Caco-2 (cell line): ENCODE measurements around the gene NXPH4. TPM values are rescaled to one million over a fixed set of nuclear protein-coding genes. Genes with fewer than 3 reads are reported as not detected.
A peak's percentile ranks its signal among the peaks of the same experiment; 100 is the strongest.

Experiments used
- BruUV-seq: library from RNA; stranded (reverse); fragments of 400-500 nt; replicated peaks from 2 replicates; lab custom pipeline; 2021; lab: Mats Ljungman, UMichigan
- CTCF ChIA-PET: fragments of 300-600 bp; sonication (Branson Sonifier 250); formaldehyde crosslinking; loops from one replicate; lab custom pipeline; 2022; ENCODE audit warnings: antibody characterized with exemption; lab: Charles Lee
- POLR2A ChIA-PET: fragments of 300-600 bp; sonication (Branson Sonifier 250); formaldehyde crosslinking; loops from one replicate; lab custom pipeline; 2022; ENCODE audit warnings: antibody characterized with exemption; lab: Charles Lee
- DNase-seq, 2 experiments: peaks; one replicate each; pipeline versions ENCODE4 v3.0.0 to v3.0.0-alpha.2; 2020 to 2022
- H3K27me3 ChIP-seq: replicated peaks from 2 replicates; pipeline ENCODE4 v1.6.0; 2011; ENCODE audit warnings: low read length; ENCODE audit not compliant: control insufficient read depth, insufficient read depth
- H3K36me3 ChIP-seq: 2 replicates; pipeline ENCODE4 v1.5.1; 2011; ENCODE audit warnings: low read length; ENCODE audit not compliant: control insufficient read depth, insufficient read depth
- H3K4me1 ChIP-seq: fragments of 250-450 bp; sonication (Bioruptor Pico); 2 replicates; pipeline ENCODE4 v1.5.1; 2020; ENCODE audit warnings: mild to moderate bottlenecking
- H3K4me3 ChIP-seq: 2 replicates; pipeline ENCODE4 v1.5.1; 2011; ENCODE audit warnings: low read depth, mild to moderate bottlenecking, control low read depth, low read length
- H3K9me3 ChIP-seq: fragments of 250-450 bp; sonication (Bioruptor Pico); 2 replicates; pipeline ENCODE4 v1.5.1; 2020; ENCODE audit warnings: mild to moderate bottlenecking, moderate library complexity
- H3K27ac Mint-ChIP-seq: one replicate; pipeline ENCODE4 v1.8.0; 2022; ENCODE audit warnings: mixed read lengths; ENCODE audit not compliant: unreplicated experiment
- H3K27me3 Mint-ChIP-seq: one replicate; pipeline ENCODE4 v1.8.0; 2022; ENCODE audit warnings: mixed read lengths; ENCODE audit not compliant: insufficient read depth, unreplicated experiment
- H3K36me3 Mint-ChIP-seq: one replicate; pipeline ENCODE4 v1.8.0; 2022; ENCODE audit warnings: mild to moderate bottlenecking, mixed read lengths; ENCODE audit not compliant: insufficient read depth, unreplicated experiment
- H3K4me1 Mint-ChIP-seq: one replicate; pipeline ENCODE4 v1.8.0; 2022; ENCODE audit warnings: low read depth, mixed read lengths; ENCODE audit not compliant: unreplicated experiment
- H3K4me3 Mint-ChIP-seq: one replicate; pipeline ENCODE4 v1.8.0; 2022; ENCODE audit warnings: mild to moderate bottlenecking, moderate library complexity, mixed read lengths; ENCODE audit not compliant: unreplicated experiment
- H3K9me3 Mint-ChIP-seq: one replicate; pipeline ENCODE4 v1.8.0; 2022; ENCODE audit warnings: mixed read lengths; ENCODE audit not compliant: unreplicated experiment
- intact Hi-C: fragments of 100-400 bp; cut with micrococcal nuclease; formaldehyde crosslinking; loops from one replicate; pipeline ENCODE4 v1.10.0; 2022; ENCODE audit not compliant: unreplicated experiment
- total RNA-seq: library from RNA; stranded (reverse); gene quantifications from 2 replicates; pipeline ENCODE4 v1.2.3, GENCODE V29; 2022
- TF ChIP-seq, protein P1 (sequence below), 2 experiments: fragments of 200-600 bp in 1 of 2; IDR thresholded peaks; 1 replicate in 1 of 2; 2 replicates in 1 of 2; pipeline versions ENCODE4 v1.5.1 to v1.8.0; 2011 to 2022; ENCODE audit warnings: antibody characterized with exemption in 1 of 2, control low read depth in 1 of 2, inconsistent platforms in 1 of 2, low read depth in 1 of 2, low read length in 1 of 2, mild to moderate bottlenecking in 1 of 2, moderate library complexity in 1 of 2; ENCODE audit not compliant: insufficient read depth in 1 of 2, severe bottlenecking in 1 of 2, unreplicated experiment in 1 of 2

The NXPH4 gene
- total RNA-seq, 1 experiment from 2014 or later, result 10.0 TPM

GRCh38 chr12:57235728-57236131 lies 19.1 kb downstream of the NXPH4 start:
- H3K36me3 Mint-ChIP-seq, result peaks cover 95% of the 10 kb centered on the region
- DNase-seq, result no peak
- H3K27ac Mint-ChIP-seq, result no peak overlapping the region
- BruUV-seq, result no TSS peak
- H3K9me3 ChIP-seq, result no peaks in the 10 kb centered on the region
- peaks cover 4% of the 10 kb centered on the region for H3K27me3 Mint-ChIP-seq
- ChIA-PET POLR2A (no interaction called here), CTCF (no interaction called here)
- peaks cover 32% of the 10 kb centered on the region for H3K4me1 Mint-ChIP-seq
- peaks cover 10% of the 10 kb centered on the region for H3K4me1 ChIP-seq
- H3K36me3 ChIP-seq, result peaks cover 8% of the 10 kb centered on the region
- peaks cover 4% of the 10 kb centered on the region for H3K27me3 ChIP-seq
- no peak overlapping the region for H3K4me3 ChIP-seq
- intact Hi-C loops, result loop anchor here (2.0 kb wide), 1 partner anchor 59 kb away; no protein-coding TSS in a partner anchor
- TF ChIP-seq, protein P1, sequence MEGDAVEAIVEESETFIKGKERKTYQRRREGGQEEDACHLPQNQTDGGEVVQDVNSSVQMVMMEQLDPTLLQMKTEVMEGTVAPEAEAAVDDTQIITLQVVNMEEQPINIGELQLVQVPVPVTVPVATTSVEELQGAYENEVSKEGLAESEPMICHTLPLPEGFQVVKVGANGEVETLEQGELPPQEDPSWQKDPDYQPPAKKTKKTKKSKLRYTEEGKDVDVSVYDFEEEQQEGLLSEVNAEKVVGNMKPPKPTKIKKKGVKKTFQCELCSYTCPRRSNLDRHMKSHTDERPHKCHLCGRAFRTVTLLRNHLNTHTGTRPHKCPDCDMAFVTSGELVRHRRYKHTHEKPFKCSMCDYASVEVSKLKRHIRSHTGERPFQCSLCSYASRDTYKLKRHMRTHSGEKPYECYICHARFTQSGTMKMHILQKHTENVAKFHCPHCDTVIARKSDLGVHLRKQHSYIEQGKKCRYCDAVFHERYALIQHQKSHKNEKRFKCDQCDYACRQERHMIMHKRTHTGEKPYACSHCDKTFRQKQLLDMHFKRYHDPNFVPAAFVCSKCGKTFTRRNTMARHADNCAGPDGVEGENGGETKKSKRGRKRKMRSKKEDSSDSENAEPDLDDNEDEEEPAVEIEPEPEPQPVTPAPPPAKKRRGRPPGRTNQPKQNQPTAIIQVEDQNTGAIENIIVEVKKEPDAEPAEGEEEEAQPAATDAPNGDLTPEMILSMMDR (IDR thresholded peaks at IDR 0.05; ENCODE audit: insufficient read depth in 1 of 2, low read depth in 1 of 2, low read length in 1 of 2, severe bottlenecking in 1 of 2, unreplicated experiment in 1 of 2), result no peak
- H3K4me3 Mint-ChIP-seq, result no peak overlapping the region
- no peaks in the 10 kb centered on the region for H3K9me3 Mint-ChIP-seq

DNA sequence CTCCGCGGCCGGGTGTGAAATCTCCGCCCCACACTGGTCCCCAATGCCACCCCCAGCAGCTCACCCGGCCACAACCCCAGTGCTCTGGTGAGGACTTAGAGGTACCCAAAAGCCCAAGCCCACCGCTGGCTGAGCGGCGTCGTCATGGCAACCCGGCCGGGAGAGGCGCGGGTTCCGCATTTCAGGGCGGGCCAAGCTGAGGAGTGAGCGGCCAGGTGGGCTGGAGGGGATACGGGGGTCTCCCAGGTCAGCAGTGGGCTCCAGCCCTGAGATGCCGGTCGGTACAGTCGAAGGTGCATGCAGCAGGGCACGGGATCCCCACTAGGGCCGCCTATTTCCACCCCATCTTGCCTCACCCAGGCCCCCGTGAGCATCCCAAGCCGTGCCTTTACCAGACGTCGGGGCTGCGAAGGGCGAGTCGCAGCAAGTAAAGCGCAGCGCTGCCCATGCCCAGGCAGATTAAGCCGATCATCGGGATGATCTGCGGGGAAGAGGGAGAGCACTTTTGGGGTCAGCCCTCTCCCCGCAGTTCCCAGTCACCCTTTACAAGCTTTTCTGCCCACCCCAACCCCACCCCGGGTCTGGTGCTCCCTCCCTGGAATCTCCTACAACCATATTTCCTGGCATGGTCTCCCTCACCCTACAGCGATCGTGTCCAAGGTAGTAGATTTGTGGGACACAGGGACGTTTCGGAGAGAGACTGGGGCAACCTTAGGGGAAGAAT lies 19.8 kb downstream of the NXPH4 start:
- H3K4me1 Mint-ChIP-seq, result peaks cover 35% of the 10 kb centered on the region
- no peak for DNase-seq
- peaks cover 4% of the 10 kb centered on the region for H3K27me3 Mint-ChIP-seq
- ChIA-PET CTCF (no interaction called here), POLR2A (no interaction called here)
- no peaks in the 10 kb centered on the region for H3K9me3 ChIP-seq
- H3K4me1 ChIP-seq, result peaks cover 16% of the 10 kb centered on the region
- intact Hi-C loops, result loop anchor here (2.0 kb wide), 1 partner anchor 60 kb away; no protein-coding TSS in a partner anchor
- peaks cover 8% of the 10 kb centered on the region for H3K36me3 ChIP-seq
- no peak overlapping the region for H3K4me3 ChIP-seq
- H3K27ac Mint-ChIP-seq, result no peak overlapping the region
- H3K36me3 Mint-ChIP-seq, result peaks cover 95% of the 10 kb centered on the region
- peak overlapping the region; percentile 2 for H3K4me3 Mint-ChIP-seq
- TF ChIP-seq, protein P1 (IDR thresholded peaks at IDR 0.05; ENCODE audit: insufficient read depth in 1 of 2, low read depth in 1 of 2, low read length in 1 of 2, severe bottlenecking in 1 of 2, unreplicated experiment in 1 of 2), result no peak
- H3K27me3 ChIP-seq, result peaks cover 7% of the 10 kb centered on the region
- no peaks in the 10 kb centered on the region for H3K9me3 Mint-ChIP-seq
- BruUV-seq, result no TSS peak

DNA sequence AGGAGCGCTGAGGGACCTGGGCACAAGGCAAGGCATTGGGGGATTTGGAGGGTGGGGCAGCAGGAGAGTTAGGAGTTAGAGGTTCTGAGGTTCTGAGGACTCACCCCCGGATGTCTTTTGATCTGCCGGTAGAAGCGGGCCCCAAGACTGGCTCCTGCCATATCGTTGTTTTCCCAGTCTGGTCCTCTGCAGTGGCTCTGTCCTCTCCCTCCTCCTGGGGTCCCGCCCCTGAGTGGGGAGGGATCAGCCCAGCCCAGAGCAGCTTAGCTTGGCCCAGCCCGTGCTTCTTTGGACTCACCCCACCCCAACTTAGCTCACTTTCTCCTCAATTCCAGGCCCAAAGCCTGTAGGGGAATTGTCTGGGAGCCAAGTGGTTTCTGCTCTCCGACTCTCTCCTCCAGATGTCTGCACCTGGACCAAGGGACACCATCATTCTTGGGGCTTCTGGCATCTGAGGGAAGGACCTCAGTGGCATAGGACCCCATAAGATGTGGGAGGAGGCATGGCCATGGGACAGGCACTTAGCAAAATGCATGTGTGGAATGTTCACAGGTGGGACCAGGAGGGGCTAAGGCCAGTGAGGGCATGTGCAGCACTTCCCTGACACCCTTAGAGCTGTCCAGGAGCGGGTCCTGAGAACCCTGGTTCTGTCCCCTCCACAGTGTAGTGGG lies 20.5 kb downstream of the NXPH4 start:
- ChIA-PET POLR2A (interaction anchor here (1.1 kb wide), 1 partner anchor 109 kb away, joined by 3 read pairs; the partner anchor contains the start of gene LRP1), CTCF (interaction anchor here (1.8 kb wide), 1 partner anchor 19 kb away, joined by 6 read pairs; no protein-coding TSS in a partner anchor)
- Histone ChIP-seq H3K36me3 (peaks cover 5% of the 10 kb centered on the region), H3K4me3 (no peak overlapping the region), H3K27me3 (peaks cover 7% of the 10 kb centered on the region), H3K9me3 (no peaks in the 10 kb centered on the region), H3K4me1 (peaks cover 19% of the 10 kb centered on the region)
- Mint-ChIP-seq H3K4me1 (peaks cover 35% of the 10 kb centered on the region), H3K27me3 (peaks cover 4% of the 10 kb centered on the region), H3K4me3 (peak overlapping the region; percentile 79), H3K9me3 (no peaks in the 10 kb centered on the region), H3K27ac (peak overlapping the region; percentile 83), H3K36me3 (peaks cover 88% of the 10 kb centered on the region)
- peak in 1 of 2 experiments; percentile 45 for DNase-seq
- BruUV-seq, result no TSS peak
- intact Hi-C loops, result loop anchor here (2.0 kb wide), 1 partner anchor 60 kb away; no protein-coding TSS in a partner anchor
- TF ChIP-seq, protein P1 (IDR thresholded peaks at IDR 0.05; ENCODE audit: insufficient read depth in 1 of 2, low read depth in 1 of 2, low read length in 1 of 2, severe bottlenecking in 1 of 2, unreplicated experiment in 1 of 2), result no peak
